Spleen (tissue), 11 donors: Measurements from ENCODE around the gene PTPRN2. TPM values are rescaled to one million over a fixed set of nuclear protein-coding genes. Genes with fewer than 3 reads are reported as not detected.

Experiments
- DNase-seq: peaks from one replicate; pipeline ENCODE4 v3.0.0-alpha.2; 2020
- H3K27ac ChIP-seq, 8 donors: fragments of 200-600 bp; sonication (generic) in 7 of 8; 1 replicate in 4 of 8; 2 replicates in 4 of 8; pipeline versions ENCODE4 v1.5.0 to v1.8.0; 2016 to 2021; ENCODE audit warnings: inconsistent platforms in 4 of 8, mild to moderate bottlenecking in 4 of 8, moderate library complexity in 1 of 8
- H3K27me3 ChIP-seq, 7 donors: fragments of 200-600 bp; sonication (generic) in 6 of 7; replicated peaks in 1 of 7; 1 replicate in 4 of 7; 2 replicates in 3 of 7; pipeline versions ENCODE4 v1.5.0 to v1.8.0; 2016 to 2021; ENCODE audit warnings: inconsistent platforms in 3 of 7, mild to moderate bottlenecking in 1 of 7
- H3K36me3 ChIP-seq, 6 donors: fragments of 200-600 bp; sonication (generic) in 5 of 6; 1 replicate in 4 of 6; 2 replicates in 2 of 6; pipeline versions ENCODE4 v1.5.0 to v1.8.0; 2016 to 2021; ENCODE audit warnings: inconsistent platforms in 2 of 6
- H3K4me1 ChIP-seq, 6 donors: fragments of 200-600 bp; sonication (generic) in 5 of 6; 1 replicate in 3 of 6; 2 replicates in 3 of 6; pipeline versions ENCODE4 v1.5.0 to v1.8.0; 2016 to 2021; ENCODE audit warnings: inconsistent platforms in 3 of 6
- H3K4me3 ChIP-seq, 8 donors: fragments of 200-600 bp; sonication (generic) in 7 of 8; 1 replicate in 4 of 8; 2 replicates in 4 of 8; pipeline versions ENCODE4 v1.5.0 to v1.8.0; 2016 to 2021; ENCODE audit warnings: inconsistent platforms in 4 of 8, mild to moderate bottlenecking in 4 of 8, moderate library complexity in 2 of 8
- H3K9me3 ChIP-seq, 8 donors: fragments of 200-600 bp; sonication (generic) in 7 of 8; 1 replicate in 4 of 8; 2 replicates in 4 of 8; pipeline versions ENCODE4 v1.5.0 to v1.8.0; 2016 to 2021; ENCODE audit warnings: inconsistent platforms in 4 of 8
- POLR2A ChIP-seq, 3 donors: fragments of 450-650 bp; IDR thresholded peaks; one replicate each; pipeline ENCODE4 v1.5.1; 2017; ENCODE audit warnings: antibody characterized with exemption in 3 of 3, mild to moderate bottlenecking in 1 of 3
- POLR2AphosphoS5 ChIP-seq, 3 donors: sonication (generic); formaldehyde crosslinking; IDR thresholded peaks; one replicate each; pipeline ENCODE4 v1.5.1; 2017; ENCODE audit warnings: antibody characterized with exemption in 3 of 3
- WGBS, 5 donors: extraction: QIAGEN DNeasy Blood & Tissue Kit in 3 of 5; methylation state at CpG; one replicate each; pipeline versions ENCODE4 v1.1.5 to v1.1.7; 2013 to 2018; 5-methylcytosine and 5-hydroxymethylcytosine counted together
- intact Hi-C: fragments of 100-400 bp; cut with DNase I; formaldehyde crosslinking; loops from one replicate; pipeline ENCODE4 v1.15.0; 2023; ENCODE audit warnings: low total_unique reads
- polyA plus RNA-seq, 3 donors: library from polyadenylated mRNA; stranded (reverse); fragments of 200-250 nt; gene quantifications; one replicate each; pipeline ENCODE4 v1.2.1, GENCODE V29; 2013
- total RNA-seq, 7 donors: library from RNA; depleted of rRNA in 3 of 7; stranded (reverse); fragments of >200 nt in 3 of 7; fragmentation: NEBNext Ultra II Directional in 4 of 7; extraction: Animal tissue kit (Norgen Biotek cat#: 25700) in 4 of 7; gene quantifications; one replicate each; pipeline versions ENCODE4 v1.1.0 to v1.2.1, GENCODE V29; 2016 to 2021
- TF ChIP-seq, protein P1 (sequence below), 11 experiments: fragments of 200-600 bp in 7 of 11; fragments of 450-650 bp in 4 of 11; sonication (generic) in 4 of 11; IDR thresholded peaks in 8 of 11; conservative IDR thresholded peaks in 3 of 11; 1 replicate in 7 of 11; 2 replicates in 4 of 11; pipeline versions ENCODE4 v1.4.0 to v1.8.0; 2016 to 2021; ENCODE audit warnings: antibody characterized with exemption in 11 of 11, inconsistent platforms in 4 of 11, mild to moderate bottlenecking in 1 of 11
- donor health status: healthy with polysubstance abuse.
- donor health status: DM: no; HTN: no; CAD: no; lungs with moderate emphysema.
- donor health status: DM: no; HTN: no; CAD: no.
- donor health status: Bipolar disorder and iron deficiency.
- donor health status: healthy.
- donor health status: DM: no; HTN: no; CAD: no.
- donor health status: DM: yes; HTN: yes; CAD: no.

Gene PTPRN2
- total and polyA plus RNA-seq, 10 donors, result 7.0 to 22.8 (median 16.8) TPM

DNA sequence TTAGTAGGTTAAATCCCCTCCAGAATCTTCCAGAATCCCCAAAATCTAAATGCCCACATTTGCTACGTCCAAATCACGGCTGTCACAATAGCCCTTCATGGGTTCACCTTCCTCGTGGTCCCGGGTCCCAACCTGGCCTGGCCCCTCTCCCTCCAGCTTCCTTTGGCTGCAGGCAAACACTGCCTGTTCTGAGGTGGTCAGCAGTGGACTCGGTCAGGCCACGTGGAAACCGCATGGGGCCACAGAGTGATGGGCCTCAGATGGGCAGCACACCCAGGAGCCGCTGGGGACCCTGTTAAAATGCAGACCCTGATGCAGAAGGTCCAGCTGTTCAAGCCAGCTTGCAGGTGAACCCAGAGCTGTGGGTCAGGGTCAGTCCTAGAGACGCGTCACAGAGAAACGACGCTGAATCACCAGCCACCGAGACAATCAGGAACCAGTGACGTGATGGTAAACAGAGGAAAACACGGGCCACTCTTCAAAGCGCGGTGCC is 662.2 kb downstream of the PTPRN2 start:
- no peak overlapping the region for H3K27ac ChIP-seq
- peaks cover 0 to 7% (median 0%) of the 10 kb centered on the region in 8 donors for H3K9me3 ChIP-seq
- WGBS, 5 donors, result 86 to 94% (median 89%) methylated on average over 15 to 17 of the region's 17 CpGs
- intact Hi-C loops, result no loop called here
- H3K4me1 ChIP-seq, result peaks cover 0 to 8% (median 0%) of the 10 kb centered on the region in 6 donors
- no peaks in the 10 kb centered on the region for H3K36me3 ChIP-seq
- peak; percentile 59 for DNase-seq
- H3K4me3 ChIP-seq, result no peak overlapping the region
- H3K27me3 ChIP-seq, result peaks cover 0 to 12% (median 0%) of the 10 kb centered on the region in 7 donors
- TF ChIP-seq, protein P1, sequence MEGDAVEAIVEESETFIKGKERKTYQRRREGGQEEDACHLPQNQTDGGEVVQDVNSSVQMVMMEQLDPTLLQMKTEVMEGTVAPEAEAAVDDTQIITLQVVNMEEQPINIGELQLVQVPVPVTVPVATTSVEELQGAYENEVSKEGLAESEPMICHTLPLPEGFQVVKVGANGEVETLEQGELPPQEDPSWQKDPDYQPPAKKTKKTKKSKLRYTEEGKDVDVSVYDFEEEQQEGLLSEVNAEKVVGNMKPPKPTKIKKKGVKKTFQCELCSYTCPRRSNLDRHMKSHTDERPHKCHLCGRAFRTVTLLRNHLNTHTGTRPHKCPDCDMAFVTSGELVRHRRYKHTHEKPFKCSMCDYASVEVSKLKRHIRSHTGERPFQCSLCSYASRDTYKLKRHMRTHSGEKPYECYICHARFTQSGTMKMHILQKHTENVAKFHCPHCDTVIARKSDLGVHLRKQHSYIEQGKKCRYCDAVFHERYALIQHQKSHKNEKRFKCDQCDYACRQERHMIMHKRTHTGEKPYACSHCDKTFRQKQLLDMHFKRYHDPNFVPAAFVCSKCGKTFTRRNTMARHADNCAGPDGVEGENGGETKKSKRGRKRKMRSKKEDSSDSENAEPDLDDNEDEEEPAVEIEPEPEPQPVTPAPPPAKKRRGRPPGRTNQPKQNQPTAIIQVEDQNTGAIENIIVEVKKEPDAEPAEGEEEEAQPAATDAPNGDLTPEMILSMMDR (IDR thresholded peaks at IDR 0.05 in 8 of 11, conservative IDR thresholded peaks at IDR 0.05 in 3 of 11), result no peak
- TF ChIP-seq POLR2AphosphoS5 (IDR thresholded peaks at IDR 0.05) (no peak), POLR2A (IDR thresholded peaks at IDR 0.05) (no peak)

DNA sequence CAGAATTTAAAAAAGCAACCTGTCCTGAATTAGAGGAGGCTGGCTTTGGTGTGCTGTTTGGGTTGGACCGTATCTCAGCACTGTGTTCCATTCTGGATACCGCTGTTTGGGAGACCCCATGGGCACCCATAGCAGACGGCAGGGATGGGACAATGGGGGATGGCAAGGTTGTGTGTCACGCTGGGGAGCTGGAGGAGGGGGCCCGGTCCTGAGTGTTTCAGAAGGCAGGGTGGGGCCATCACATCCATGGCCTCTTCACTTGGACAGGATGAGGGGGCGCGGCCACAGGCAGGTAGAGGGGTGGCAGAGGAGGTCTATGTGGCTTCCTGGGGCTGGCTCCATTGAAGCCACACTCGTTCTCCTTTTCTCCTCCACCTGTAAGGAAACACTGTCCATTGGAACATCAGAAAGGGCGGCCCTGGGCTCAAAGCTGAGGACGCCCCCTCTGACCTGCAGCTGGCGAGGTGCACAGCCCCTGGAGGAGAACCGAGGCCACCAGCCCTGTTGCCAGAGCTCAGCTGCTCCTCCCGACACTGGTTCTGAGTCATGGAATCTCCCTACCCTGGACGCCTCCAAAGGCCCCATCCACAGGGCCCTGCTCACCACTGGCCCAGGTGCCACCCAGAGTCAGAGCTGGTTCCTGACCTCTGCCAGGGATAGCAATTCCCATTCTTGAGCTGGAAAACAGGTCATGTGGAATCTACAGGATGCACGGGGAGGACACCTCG is 663.6 kb downstream of the PTPRN2 start:
- 79 to 93% (median 89%) methylated on average over 13 to 16 of the region's 16 CpGs for WGBS, 5 donors
- no peak overlapping the region for H3K27ac ChIP-seq
- H3K36me3 ChIP-seq, result no peaks in the 10 kb centered on the region
- intact Hi-C loops, result no loop called here
- H3K4me3 ChIP-seq, result no peak overlapping the region
- H3K9me3 ChIP-seq, result peaks cover 0 to 7% (median 0%) of the 10 kb centered on the region in 8 donors
- H3K4me1 ChIP-seq, result peaks cover 0 to 8% (median 0%) of the 10 kb centered on the region in 6 donors
- peaks cover 0 to 8% (median 0%) of the 10 kb centered on the region in 7 donors for H3K27me3 ChIP-seq
- TF ChIP-seq POLR2AphosphoS5 (IDR thresholded peaks at IDR 0.05), result no peak
- no peak for TF ChIP-seq POLR2A (IDR thresholded peaks at IDR 0.05)
- TF ChIP-seq, protein P1 (IDR thresholded peaks at IDR 0.05 in 8 of 11, conservative IDR thresholded peaks at IDR 0.05 in 3 of 11), result no peak
- DNase-seq, result no peak

DNA sequence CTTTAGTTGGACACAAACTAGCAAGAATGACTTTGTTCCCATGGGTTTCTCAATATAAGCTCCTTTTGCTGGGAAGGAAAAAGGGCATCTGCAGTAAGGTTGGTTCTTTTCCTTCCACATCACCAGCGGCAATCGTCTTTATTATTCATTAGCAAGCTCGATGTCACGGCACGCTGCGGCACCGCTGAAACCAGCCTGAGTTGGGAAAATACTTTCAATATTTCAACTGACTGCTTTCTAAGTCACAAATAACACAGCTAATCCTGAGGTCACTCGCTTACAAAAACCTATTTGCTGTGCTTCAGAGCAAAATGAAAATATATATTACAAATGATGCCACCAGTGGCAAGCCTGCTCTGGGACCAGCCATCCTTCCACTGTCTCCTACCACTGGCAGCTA is 665.0 kb downstream of the PTPRN2 start:
- no peaks in the 10 kb centered on the region for H3K36me3 ChIP-seq
- intact Hi-C loops, result no loop called here
- peaks cover 0 to 7% (median 0%) of the 10 kb centered on the region in 8 donors for H3K9me3 ChIP-seq
- DNase-seq, result no peak
- H3K27ac ChIP-seq, result no peak overlapping the region
- peaks cover 0 to 8% (median 0%) of the 10 kb centered on the region in 6 donors for H3K4me1 ChIP-seq
- H3K27me3 ChIP-seq, result peaks cover 0 to 5% (median 0%) of the 10 kb centered on the region in 7 donors
- WGBS, 5 donors, result 87 to 91% (median 90%) methylated on average over 8 of the region's 8 CpGs
- no peak for TF ChIP-seq POLR2A (IDR thresholded peaks at IDR 0.05)
- TF ChIP-seq, protein P1 (IDR thresholded peaks at IDR 0.05 in 8 of 11, conservative IDR thresholded peaks at IDR 0.05 in 3 of 11), result no peak
- H3K4me3 ChIP-seq, result no peak overlapping the region

DNA sequence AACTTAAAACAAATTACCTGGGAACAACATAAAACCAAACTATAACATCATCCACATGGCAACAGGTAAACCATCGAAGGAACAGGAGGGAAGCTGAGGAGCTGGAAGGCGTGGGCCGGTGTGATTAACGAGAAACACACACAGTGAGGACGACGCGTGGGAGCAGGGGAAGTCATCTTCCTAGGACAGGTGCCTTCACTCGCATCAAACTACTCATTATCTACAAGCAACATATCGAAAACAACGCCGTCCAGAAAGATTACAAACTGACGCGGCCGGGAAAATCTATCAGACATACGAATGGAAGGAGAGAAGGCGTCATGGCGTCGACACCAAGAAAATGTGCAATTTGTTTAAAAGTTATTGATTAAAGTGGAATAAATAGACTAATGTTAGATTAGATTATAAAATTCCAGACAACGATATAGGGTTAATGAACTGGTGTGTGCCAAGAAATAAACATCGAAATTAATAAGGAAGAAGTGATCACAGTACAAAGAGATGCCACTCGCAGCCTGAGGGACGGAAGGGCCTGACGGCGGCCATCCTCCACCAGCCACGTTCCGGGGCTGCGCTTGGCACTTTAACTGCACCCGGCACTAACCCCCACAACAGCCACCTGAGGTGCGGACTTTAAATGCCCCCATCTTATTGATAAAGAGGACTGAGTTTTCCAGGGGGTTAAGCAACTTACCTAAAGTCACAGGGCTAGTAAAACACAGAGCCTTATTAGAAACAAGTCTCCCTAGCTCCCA is 669.1 kb downstream of the PTPRN2 start:
- Histone ChIP-seq H3K27ac (no peak overlapping the region), H3K27me3 (no peaks in the 10 kb centered on the region), H3K36me3 (no peaks in the 10 kb centered on the region), H3K4me3 (no peak overlapping the region), H3K9me3 (peaks cover 0 to 36% (median 19%) of the 10 kb centered on the region in 8 donors), H3K4me1 (no peaks in the 10 kb centered on the region)
- no peak for DNase-seq
- no peak for TF ChIP-seq POLR2AphosphoS5 (IDR thresholded peaks at IDR 0.05)
- no peak for TF ChIP-seq POLR2A (IDR thresholded peaks at IDR 0.05)
- TF ChIP-seq, protein P1 (IDR thresholded peaks at IDR 0.05 in 8 of 11, conservative IDR thresholded peaks at IDR 0.05 in 3 of 11), result no peak
- WGBS, 5 donors, result 87 to 93% (median 91%) methylated on average over 29 of the region's 29 CpGs
- intact Hi-C loops, result no loop called here
